Measurements from ENCODE around the gene TARDBP. TPM values are rescaled to one million over a fixed set of nuclear protein-coding genes. Genes with fewer than 3 reads are reported as not detected.

The TARDBP gene
- 297 TPM for polyA plus RNA-seq (2013, experiment 1 of 2)
- polyA plus RNA-seq (2013, experiment 2 of 2): 294 TPM

DNA sequence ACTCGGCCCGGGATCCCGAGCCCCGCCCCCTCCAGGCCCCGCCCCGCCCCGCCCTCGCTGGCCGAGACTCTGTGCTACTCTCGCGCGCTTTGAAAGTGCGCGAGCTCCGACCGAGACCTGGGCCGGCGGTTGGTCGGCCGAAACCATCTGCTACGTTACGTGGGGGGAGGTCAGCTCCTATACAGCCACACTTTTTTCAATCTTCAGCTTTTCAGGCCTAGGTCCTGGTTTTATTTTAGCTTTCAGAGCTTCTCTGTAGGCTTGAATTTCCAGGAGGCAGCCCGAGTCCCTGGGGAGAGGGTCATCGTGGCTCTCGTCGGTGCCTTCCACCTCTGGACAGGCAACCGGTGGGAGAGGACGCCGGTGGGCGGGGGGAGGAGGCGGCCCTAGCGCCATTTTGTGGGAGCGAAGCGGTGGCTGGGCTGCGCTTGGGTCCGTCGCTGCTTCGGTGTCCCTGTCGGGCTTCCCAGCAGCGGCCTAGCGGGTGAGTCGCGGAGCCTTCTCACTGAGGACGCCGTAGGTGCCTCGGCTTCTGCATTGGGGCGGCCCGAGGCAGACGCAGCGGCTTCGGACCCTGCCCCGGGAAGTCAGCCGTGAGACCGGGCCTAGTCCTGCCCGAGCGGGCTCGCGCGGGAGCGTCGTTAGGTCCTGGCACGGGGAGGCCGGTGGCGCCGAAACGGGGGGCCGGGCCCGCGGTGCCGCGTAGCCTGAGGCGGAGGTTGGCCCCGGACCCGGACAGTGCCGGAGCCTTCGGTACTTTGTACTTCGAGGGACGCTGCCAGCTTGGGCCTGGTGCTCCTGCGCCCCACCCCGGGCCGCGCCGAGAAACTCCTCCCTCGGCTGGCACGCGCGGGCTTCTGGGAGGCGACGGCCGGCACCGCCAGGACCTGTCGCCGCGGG lies at the start of gene TARDBP:
TARDBP (plus strand) TSS at position 395 of the 900 bp plus-strand sequence. CDS start 1,074 bp downstream, outside the sequence.
- peak within 1 kb of the TSS; percentile 96 for H3K4me2 ChIP-seq (ENCODE audit: low read length)
- peak within 1 kb of the TSS; percentile 77 for H3K18ac ChIP-seq (ENCODE audit: low read length)
- no peak within 1 kb of the TSS for H4K5ac ChIP-seq (ENCODE audit: low read length)
- H3K79me1 ChIP-seq (ENCODE audit: low read length): peaks cover 7% of the 10 kb centered on the region
- peak within 1 kb of the TSS; percentile 59 for H4K8ac ChIP-seq (ENCODE audit: low read depth, low read length)
- H2BK5ac ChIP-seq (ENCODE audit: low read length): peak within 1 kb of the TSS; percentile 92
- peaks cover 3% of the 10 kb centered on the region for H3K4me1 ChIP-seq (ENCODE audit: control insufficient read depth, low read depth, low read length)
- H3K4ac ChIP-seq (ENCODE audit: low read depth, low read length): peak within 1 kb of the TSS; percentile 64
- WGBS (ENCODE audit: extremely low coverage, insufficient coverage, low lambda C conversion rate): no CpG with 5 or more reads among the region's 94 CpGs
- peak within 1 kb of the TSS; percentile 100 for H3K9ac ChIP-seq (ENCODE audit: low read length)
- H3K56ac ChIP-seq (ENCODE audit: low read length): peak within 1 kb of the TSS; percentile 100
- H3K27me3 ChIP-seq (ENCODE audit: insufficient read depth, low read length, poor library complexity): no peaks in the 10 kb centered on the region
- H3K36me3 ChIP-seq (ENCODE audit: control insufficient read depth, insufficient read depth, low read length): peaks cover 8% of the 10 kb centered on the region
- H3K79me2 ChIP-seq (ENCODE audit: control insufficient read depth, insufficient read depth, low read length): peaks cover 28% of the 10 kb centered on the region
- no peak within 1 kb of the TSS for H2AK5ac ChIP-seq (ENCODE audit: low read length)
- DNase-seq: peak; percentile 94
- H2BK15ac ChIP-seq (replicated peaks; ENCODE audit: low read depth): no peak within 1 kb of the TSS
- H3K4me3 ChIP-seq (ENCODE audit: low read length): peak within 1 kb of the TSS; percentile 98
- peak within 1 kb of the TSS; percentile 94 for H3K23ac ChIP-seq (ENCODE audit: low read length)
- H3K27ac ChIP-seq (ENCODE audit: low read depth, low read length): peak within 1 kb of the TSS; percentile 75
- H2BK120ac ChIP-seq (ENCODE audit: low read depth, low read length): no peak within 1 kb of the TSS

DNA sequence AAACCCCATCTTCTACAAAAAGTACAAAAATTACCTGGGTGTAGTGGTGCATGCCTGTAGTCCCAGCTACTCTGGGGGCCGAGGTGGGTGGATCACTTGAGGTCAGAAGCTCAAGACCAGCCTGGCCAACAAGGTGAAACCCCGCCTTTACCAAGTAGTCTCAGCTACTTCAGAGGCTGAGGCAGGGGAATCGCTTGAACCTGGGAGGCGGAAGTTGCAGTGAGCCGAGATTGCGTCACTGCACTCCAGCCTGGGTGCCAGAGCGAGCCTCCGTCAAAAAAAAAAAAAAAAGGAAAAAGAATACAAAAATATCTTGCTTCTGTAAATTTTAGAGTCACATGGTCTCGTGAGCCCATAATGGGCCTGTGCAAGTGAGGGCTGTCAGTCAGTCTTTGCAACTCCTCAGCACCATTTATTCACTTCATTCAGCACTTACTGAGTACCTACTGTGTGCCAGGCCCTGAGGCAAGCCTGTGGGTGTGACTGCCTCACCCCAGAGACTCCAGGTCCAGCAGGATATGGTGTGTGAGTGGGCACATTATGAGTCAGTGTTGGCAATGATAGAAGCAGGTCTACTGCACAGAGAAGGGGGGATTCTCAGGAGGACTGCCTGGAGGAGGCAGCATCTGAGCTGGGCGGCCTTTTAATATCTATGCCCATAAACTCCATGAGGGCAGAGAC lies 46.8 kb upstream of the TARDBP start:
- Histone ChIP-seq H3K4ac (ENCODE audit: low read depth, low read length) (no peak overlapping the region), H3K79me1 (ENCODE audit: low read length) (no peaks in the 10 kb centered on the region), H3K36me3 (ENCODE audit: control insufficient read depth, insufficient read depth, low read length) (no peaks in the 10 kb centered on the region), H2BK15ac (replicated peaks; ENCODE audit: low read depth) (no peak overlapping the region), H2BK120ac (ENCODE audit: low read depth, low read length) (no peak overlapping the region), H3K27ac (ENCODE audit: low read depth, low read length) (no peak overlapping the region), H3K27me3 (ENCODE audit: insufficient read depth, low read length, poor library complexity) (no peaks in the 10 kb centered on the region), H3K56ac (ENCODE audit: low read length) (no peak overlapping the region), H4K8ac (ENCODE audit: low read depth, low read length) (no peak overlapping the region), H4K5ac (ENCODE audit: low read length) (no peak overlapping the region), H3K18ac (ENCODE audit: low read length) (no peak overlapping the region), H3K23ac (ENCODE audit: low read length) (no peak overlapping the region), H3K9ac (ENCODE audit: low read length) (no peak overlapping the region), H3K4me3 (ENCODE audit: low read length) (no peak overlapping the region), H3K4me2 (ENCODE audit: low read length) (no peak overlapping the region), H2BK5ac (ENCODE audit: low read length) (no peak overlapping the region), H3K4me1 (ENCODE audit: control insufficient read depth, low read depth, low read length) (no peaks in the 10 kb centered on the region), H3K79me2 (ENCODE audit: control insufficient read depth, insufficient read depth, low read length) (no peaks in the 10 kb centered on the region), H2AK5ac (ENCODE audit: low read length) (no peak overlapping the region)
- no CpG with 5 or more reads among the region's 10 CpGs for WGBS (ENCODE audit: extremely low coverage, insufficient coverage, low lambda C conversion rate)
- no peak for DNase-seq

DNA sequence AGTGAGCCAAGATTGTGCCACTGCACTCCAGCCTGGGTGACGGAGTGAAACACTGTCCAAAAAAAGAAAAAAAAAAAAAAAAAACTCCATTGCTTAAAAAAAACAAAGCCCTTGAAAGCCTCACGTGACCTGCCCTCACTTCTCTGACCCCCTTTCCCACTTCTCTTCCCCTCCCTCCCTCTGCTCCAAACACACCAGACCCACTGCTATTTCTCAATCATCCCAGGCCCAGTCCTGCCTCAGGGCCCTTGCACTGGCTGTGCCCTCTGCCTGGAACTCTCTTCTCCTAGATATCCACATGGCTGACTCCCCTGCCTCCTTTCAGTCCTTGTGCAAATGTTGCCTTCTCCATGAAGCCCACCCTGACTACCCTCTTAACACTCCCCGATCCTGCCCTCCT lies 45.4 kb upstream of the TARDBP start:
- no peak overlapping the region for H2BK120ac ChIP-seq (ENCODE audit: low read depth, low read length)
- no peak overlapping the region for H4K5ac ChIP-seq (ENCODE audit: low read length)
- no peak overlapping the region for H3K27ac ChIP-seq (ENCODE audit: low read depth, low read length)
- no peak overlapping the region for H3K9ac ChIP-seq (ENCODE audit: low read length)
- H3K36me3 ChIP-seq (ENCODE audit: control insufficient read depth, insufficient read depth, low read length): no peaks in the 10 kb centered on the region
- no peak overlapping the region for H3K56ac ChIP-seq (ENCODE audit: low read length)
- no peak overlapping the region for H3K4me2 ChIP-seq (ENCODE audit: low read length)
- no peak overlapping the region for H3K23ac ChIP-seq (ENCODE audit: low read length)
- no peak overlapping the region for H3K4ac ChIP-seq (ENCODE audit: low read depth, low read length)
- H2AK5ac ChIP-seq (ENCODE audit: low read length): no peak overlapping the region
- H3K27me3 ChIP-seq (ENCODE audit: insufficient read depth, low read length, poor library complexity): no peaks in the 10 kb centered on the region
- DNase-seq: no peak
- no peaks in the 10 kb centered on the region for H3K79me1 ChIP-seq (ENCODE audit: low read length)
- H3K18ac ChIP-seq (ENCODE audit: low read length): no peak overlapping the region
- H2BK15ac ChIP-seq (replicated peaks; ENCODE audit: low read depth): no peak overlapping the region
- no CpG with 5 or more reads among the region's 3 CpGs for WGBS (ENCODE audit: extremely low coverage, insufficient coverage, low lambda C conversion rate)
- no peaks in the 10 kb centered on the region for H3K4me1 ChIP-seq (ENCODE audit: control insufficient read depth, low read depth, low read length)
- no peak overlapping the region for H2BK5ac ChIP-seq (ENCODE audit: low read length)
- no peak overlapping the region for H4K8ac ChIP-seq (ENCODE audit: low read depth, low read length)
- no peak overlapping the region for H3K4me3 ChIP-seq (ENCODE audit: low read length)
- no peaks in the 10 kb centered on the region for H3K79me2 ChIP-seq (ENCODE audit: control insufficient read depth, insufficient read depth, low read length)

DNA sequence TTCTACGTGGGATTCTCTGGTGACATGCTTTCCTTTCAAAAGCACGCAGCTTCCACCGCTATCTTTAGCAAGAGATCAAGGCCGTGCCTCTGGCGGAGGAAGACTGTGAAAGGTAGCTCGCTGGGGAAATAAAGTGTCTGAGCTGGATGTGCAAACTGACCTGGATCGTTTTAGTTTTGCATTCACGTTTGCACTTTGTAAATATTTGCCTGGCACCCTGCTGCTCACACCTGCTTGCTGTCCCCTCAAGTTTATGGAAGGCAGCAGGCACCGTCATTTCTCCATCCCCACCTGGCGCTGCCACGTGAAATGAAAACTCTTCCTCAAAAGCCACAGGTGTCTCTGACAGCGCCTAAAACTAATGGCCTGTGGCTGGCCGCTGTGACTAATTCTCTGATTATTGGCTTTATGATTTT lies 44.0 kb upstream of the TARDBP start:
- DNase-seq: no peak
- no peak overlapping the region for H3K4ac ChIP-seq (ENCODE audit: low read depth, low read length)
- H2BK15ac ChIP-seq (replicated peaks; ENCODE audit: low read depth): no peak overlapping the region
- no peaks in the 10 kb centered on the region for H3K79me1 ChIP-seq (ENCODE audit: low read length)
- H2BK5ac ChIP-seq (ENCODE audit: low read length): no peak overlapping the region
- H3K4me3 ChIP-seq (ENCODE audit: low read length): no peak overlapping the region
- no peak overlapping the region for H3K27ac ChIP-seq (ENCODE audit: low read depth, low read length)
- no peak overlapping the region for H3K4me2 ChIP-seq (ENCODE audit: low read length)
- no CpG with 5 or more reads among the region's 13 CpGs for WGBS (ENCODE audit: extremely low coverage, insufficient coverage, low lambda C conversion rate)
- no peak overlapping the region for H3K9ac ChIP-seq (ENCODE audit: low read length)
- H3K18ac ChIP-seq (ENCODE audit: low read length): no peak overlapping the region
- no peak overlapping the region for H4K8ac ChIP-seq (ENCODE audit: low read depth, low read length)
- no peak overlapping the region for H2AK5ac ChIP-seq (ENCODE audit: low read length)
- no peak overlapping the region for H3K23ac ChIP-seq (ENCODE audit: low read length)
- no peak overlapping the region for H4K5ac ChIP-seq (ENCODE audit: low read length)
- H3K27me3 ChIP-seq (ENCODE audit: insufficient read depth, low read length, poor library complexity): no peaks in the 10 kb centered on the region
- no peaks in the 10 kb centered on the region for H3K4me1 ChIP-seq (ENCODE audit: control insufficient read depth, low read depth, low read length)
- no peaks in the 10 kb centered on the region for H3K36me3 ChIP-seq (ENCODE audit: control insufficient read depth, insufficient read depth, low read length)
- no peak overlapping the region for H2BK120ac ChIP-seq (ENCODE audit: low read depth, low read length)
- H3K79me2 ChIP-seq (ENCODE audit: control insufficient read depth, insufficient read depth, low read length): no peaks in the 10 kb centered on the region
- H3K56ac ChIP-seq (ENCODE audit: low read length): no peak overlapping the region

DNA sequence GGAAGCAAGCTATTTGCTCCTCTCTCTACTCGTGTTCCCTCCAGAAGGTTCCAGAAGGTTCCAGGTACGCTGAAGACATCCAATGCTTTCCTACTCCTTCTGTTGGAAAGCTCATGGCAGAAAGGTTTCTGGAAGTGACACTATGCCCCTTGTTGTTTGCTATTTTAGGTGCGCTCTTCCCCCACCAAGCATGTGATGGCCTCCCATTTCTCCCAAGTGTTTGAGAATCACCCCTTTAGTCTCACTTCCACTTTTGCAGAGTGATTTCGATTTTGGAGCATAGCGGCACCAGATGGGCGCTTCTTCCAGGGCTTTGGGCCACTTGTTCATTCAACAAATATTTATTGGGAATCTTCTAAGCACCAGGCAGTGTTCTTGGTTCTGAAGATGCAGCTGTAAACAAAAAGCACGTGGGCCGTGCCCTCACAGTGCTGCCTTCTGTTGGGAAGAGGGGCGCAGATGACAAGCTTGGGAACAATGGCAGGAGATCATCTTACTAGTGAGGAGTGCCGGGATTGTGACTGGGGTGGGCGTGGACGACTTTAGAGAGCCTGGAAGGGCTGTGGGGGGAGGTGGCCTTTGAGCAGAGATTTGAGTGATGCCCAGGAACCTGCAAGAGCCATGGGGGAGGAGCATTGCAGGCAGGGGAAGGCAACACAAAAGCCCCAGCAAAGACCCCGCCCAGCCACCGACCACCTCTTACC lies 43.0 kb upstream of the TARDBP start:
- H4K5ac ChIP-seq (ENCODE audit: low read length): no peak overlapping the region
- peak; percentile 58 for DNase-seq
- no peak overlapping the region for H3K18ac ChIP-seq (ENCODE audit: low read length)
- H3K4me3 ChIP-seq (ENCODE audit: low read length): no peak overlapping the region
- no peak overlapping the region for H2AK5ac ChIP-seq (ENCODE audit: low read length)
- no CpG with 5 or more reads among the region's 14 CpGs for WGBS (ENCODE audit: extremely low coverage, insufficient coverage, low lambda C conversion rate)
- H3K56ac ChIP-seq (ENCODE audit: low read length): no peak overlapping the region
- H4K8ac ChIP-seq (ENCODE audit: low read depth, low read length): no peak overlapping the region
- H3K4me1 ChIP-seq (ENCODE audit: control insufficient read depth, low read depth, low read length): no peaks in the 10 kb centered on the region
- H3K4ac ChIP-seq (ENCODE audit: low read depth, low read length): no peak overlapping the region
- H2BK15ac ChIP-seq (replicated peaks; ENCODE audit: low read depth): no peak overlapping the region
- no peak overlapping the region for H2BK120ac ChIP-seq (ENCODE audit: low read depth, low read length)
- H3K79me2 ChIP-seq (ENCODE audit: control insufficient read depth, insufficient read depth, low read length): no peaks in the 10 kb centered on the region
- H3K27ac ChIP-seq (ENCODE audit: low read depth, low read length): no peak overlapping the region
- no peaks in the 10 kb centered on the region for H3K79me1 ChIP-seq (ENCODE audit: low read length)
- no peak overlapping the region for H3K23ac ChIP-seq (ENCODE audit: low read length)
- H3K4me2 ChIP-seq (ENCODE audit: low read length): no peak overlapping the region
- no peaks in the 10 kb centered on the region for H3K27me3 ChIP-seq (ENCODE audit: insufficient read depth, low read length, poor library complexity)
- H3K36me3 ChIP-seq (ENCODE audit: control insufficient read depth, insufficient read depth, low read length): no peaks in the 10 kb centered on the region
- H3K9ac ChIP-seq (ENCODE audit: low read length): no peak overlapping the region
- H2BK5ac ChIP-seq (ENCODE audit: low read length): no peak overlapping the region

Data from mesendoderm (in vitro differentiated cells).